PC-9 (cell line): ENCODE measurements around the gene CEP72. TPM values are rescaled to one million over a fixed set of nuclear protein-coding genes. Genes with fewer than 3 reads are reported as not detected.

Experiments used
- BruUV-seq: library from RNA; stranded (reverse); fragments of 400-500 nt; replicated peaks from 2 replicates; lab custom pipeline; 2021; lab: Mats Ljungman, UMichigan
- CTCF ChIA-PET: fragments of 300-600 bp; sonication (Branson Sonifier 250); formaldehyde crosslinking; loops from one replicate; lab custom pipeline; 2022; ENCODE audit warnings: antibody characterized with exemption; lab: Charles Lee
- POLR2A ChIA-PET: fragments of 300-600 bp; sonication (Branson Sonifier 250); formaldehyde crosslinking; loops from one replicate; lab custom pipeline; 2022; ENCODE audit warnings: antibody characterized with exemption; ENCODE audit not compliant: unreplicated experiment; lab: Charles Lee
- DNase-seq, 2 experiments: peaks; one replicate each; pipeline versions ENCODE4 v3.0.0 to v3.0.0-alpha.2; 2015 to 2022; ENCODE audit warnings: mixed read lengths in 1 of 2
- H2AFZ ChIP-seq: fragments of 200-600 bp; sonication (generic); 2 replicates; pipeline ENCODE4 v1.8.1; 2017; ENCODE audit warnings: antibody characterized with exemption
- H3F3A ChIP-seq: fragments of 200-600 bp; sonication (generic); 2 replicates; pipeline ENCODE4 v1.8.1; 2017; ENCODE audit warnings: antibody characterized with exemption, mild to moderate bottlenecking, low read depth; ENCODE audit not compliant: insufficient read depth
- H3K27ac ChIP-seq: fragments of 200-600 bp; sonication (generic); 2 replicates; pipeline ENCODE4 v1.6.1; 2016; ENCODE audit warnings: mixed run types
- H3K27me3 ChIP-seq: fragments of 200-600 bp; sonication (generic); 2 replicates; pipeline ENCODE4 v1.6.1; 2016; ENCODE audit warnings: low read depth, mixed run types; ENCODE audit not compliant: insufficient read depth
- H3K36me3 ChIP-seq: fragments of 200-600 bp; sonication (generic); 2 replicates; pipeline ENCODE4 v1.6.1; 2016; ENCODE audit warnings: low read depth, mixed run types
- H3K4me1 ChIP-seq: fragments of 200-600 bp; sonication (generic); replicated peaks from 2 replicates; pipeline ENCODE4 v1.6.1; 2016; ENCODE audit warnings: mixed run types; ENCODE audit not compliant: insufficient read depth
- H3K4me2 ChIP-seq: fragments of 200-600 bp; sonication (generic); 2 replicates; pipeline ENCODE4 v1.6.1; 2017; ENCODE audit warnings: mixed run types
- H3K4me3 ChIP-seq: fragments of 200-600 bp; sonication (generic); 2 replicates; pipeline ENCODE4 v1.6.1; 2016; ENCODE audit warnings: mixed run types
- H3K79me2 ChIP-seq: fragments of 200-600 bp; sonication (generic); 2 replicates; pipeline ENCODE4 v1.6.1; 2017; ENCODE audit warnings: low read depth, mixed run types
- H3K9me2 ChIP-seq: fragments of 200-600 bp; sonication (generic); 2 replicates; pipeline ENCODE4 v1.8.1; 2017; ENCODE audit warnings: mild to moderate bottlenecking; ENCODE audit not compliant: insufficient read depth
- H3K9me3 ChIP-seq: fragments of 200-600 bp; sonication (generic); 2 replicates; pipeline ENCODE4 v1.8.1; 2016; ENCODE audit warnings: low read depth; ENCODE audit not compliant: insufficient read depth
- H4K20me1 ChIP-seq: fragments of 200-600 bp; sonication (generic); 2 replicates; pipeline ENCODE4 v1.8.1; 2017; ENCODE audit not compliant: insufficient read depth
- CTCF ChIP-seq: fragments of 200-600 bp; sonication (generic); conservative IDR thresholded peaks from 2 replicates; pipeline ENCODE4 v1.6.1; 2017; ENCODE audit warnings: mixed run types, antibody characterized with exemption, mild to moderate bottlenecking, moderate library complexity
- EZH2 ChIP-seq: fragments of 200-600 bp; sonication (generic); IDR thresholded peaks from 2 replicates; pipeline ENCODE4 v1.8.0; 2017; ENCODE audit warnings: antibody characterized with exemption, low read depth
- intact Hi-C: fragments of 100-400 bp; cut with micrococcal nuclease; formaldehyde crosslinking; loops from one replicate; pipeline ENCODE4 v1.10.0; 2022; ENCODE audit not compliant: unreplicated experiment
- total RNA-seq: library from RNA; stranded (reverse); gene quantifications from 2 replicates; pipeline ENCODE4 v1.2.3, GENCODE V29; 2021

The CEP72 gene
- total RNA-seq, 1 experiment from 2014 or later = 86.8 TPM

- no peak overlapping the region for H3K4me2 ChIP-seq
- H3K27ac ChIP-seq = no peak overlapping the region
- peaks cover 9% of the 10 kb centered on the region for H3F3A ChIP-seq
- ChIA-PET POLR2A (interaction anchor here (0.6 kb wide), 1 partner anchor 259 kb away, joined by 3 read pairs; no protein-coding TSS in a partner anchor), CTCF (no interaction called here)
- H2AFZ ChIP-seq = no peak overlapping the region
- peak in 1 of 2 experiments; percentile 46 for DNase-seq
- H3K4me3 ChIP-seq = no peak overlapping the region
- intact Hi-C loops = no loop called here
- BruUV-seq = no TSS peak
- H3K9me3 ChIP-seq = no peaks in the 10 kb centered on the region
- peaks cover 19% of the 10 kb centered on the region for H3K36me3 ChIP-seq
- H3K9me2 ChIP-seq = no peaks in the 10 kb centered on the region
- H3K79me2 ChIP-seq = no peaks in the 10 kb centered on the region
- H4K20me1 ChIP-seq = peaks cover 7% of the 10 kb centered on the region; the same call in 1 of the 2 replicates
- TF ChIP-seq CTCF = no peak
- TF ChIP-seq EZH2 = no peak
- no peaks in the 10 kb centered on the region for H3K27me3 ChIP-seq
- no peaks in the 10 kb centered on the region for H3K4me1 ChIP-seq
Measured at GRCh38 chr5:633501-633955, 21.4 kb downstream of the CEP72 start.

DNA sequence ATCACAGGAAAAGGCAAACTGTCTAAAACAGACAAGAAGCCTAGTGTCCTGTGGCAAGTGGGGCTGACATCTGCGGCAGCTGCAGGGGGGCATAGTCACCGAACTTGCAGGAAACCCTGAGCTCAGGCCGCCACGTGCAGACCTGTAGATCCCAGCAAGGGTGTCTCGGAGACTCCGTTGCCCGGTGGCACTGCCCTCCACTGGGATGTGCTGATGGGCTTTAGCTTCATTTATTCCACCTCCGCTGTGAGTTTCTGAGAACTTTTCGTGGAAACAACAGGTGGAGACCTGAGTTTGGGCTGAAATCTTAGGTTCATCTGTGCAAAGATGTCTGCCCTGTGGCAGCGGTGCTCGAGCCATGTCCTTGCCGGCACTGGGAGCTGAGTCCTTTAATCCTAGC is 22.1 kb downstream of the CEP72 start:
- Histone ChIP-seq H3K9me2 (no peaks in the 10 kb centered on the region), H3K4me3 (no peak overlapping the region), H3K79me2 (no peaks in the 10 kb centered on the region), H2AFZ (no peak overlapping the region), H3K27ac (no peak overlapping the region), H3K9me3 (no peaks in the 10 kb centered on the region), H3K4me2 (no peak overlapping the region), H4K20me1 (peaks cover 7% of the 10 kb centered on the region), H3F3A (peaks cover 6% of the 10 kb centered on the region), H3K27me3 (no peaks in the 10 kb centered on the region), H3K4me1 (no peaks in the 10 kb centered on the region), H3K36me3 (peaks cover 19% of the 10 kb centered on the region)
- TF ChIP-seq EZH2 (no peak), CTCF (no peak)
- CTCF ChIA-PET = no interaction called here
- POLR2A ChIA-PET = interaction anchor here (0.6 kb wide), 1 partner anchor 258 kb away, joined by 3 read pairs; no protein-coding TSS in a partner anchor
- intact Hi-C loops = no loop called here
- BruUV-seq = TSS peak; percentile 14
- no peak for DNase-seq

GRCh38 chr5:635306-636055 is 23.3 kb downstream of the CEP72 start:
- Histone ChIP-seq H3K9me2 (no peaks in the 10 kb centered on the region), H3K4me3 (no peak overlapping the region), H3K4me2 (no peak overlapping the region), H3K27ac (no peak overlapping the region), H3K4me1 (no peaks in the 10 kb centered on the region), H3K9me3 (no peaks in the 10 kb centered on the region), H4K20me1 (peaks cover 10% of the 10 kb centered on the region), H3K79me2 (no peaks in the 10 kb centered on the region), H2AFZ (no peak overlapping the region), H3F3A (peaks cover 6% of the 10 kb centered on the region), H3K27me3 (no peaks in the 10 kb centered on the region), H3K36me3 (peaks cover 19% of the 10 kb centered on the region)
- no peak for DNase-seq
- no TSS peak for BruUV-seq
- CTCF ChIA-PET = no interaction called here
- POLR2A ChIA-PET = no interaction called here
- intact Hi-C loops = no loop called here
- no peak for TF ChIP-seq CTCF
- no peak for TF ChIP-seq EZH2
